ENCODE measurements around the gene MTMR10.

Gene MTMR10

DNA sequence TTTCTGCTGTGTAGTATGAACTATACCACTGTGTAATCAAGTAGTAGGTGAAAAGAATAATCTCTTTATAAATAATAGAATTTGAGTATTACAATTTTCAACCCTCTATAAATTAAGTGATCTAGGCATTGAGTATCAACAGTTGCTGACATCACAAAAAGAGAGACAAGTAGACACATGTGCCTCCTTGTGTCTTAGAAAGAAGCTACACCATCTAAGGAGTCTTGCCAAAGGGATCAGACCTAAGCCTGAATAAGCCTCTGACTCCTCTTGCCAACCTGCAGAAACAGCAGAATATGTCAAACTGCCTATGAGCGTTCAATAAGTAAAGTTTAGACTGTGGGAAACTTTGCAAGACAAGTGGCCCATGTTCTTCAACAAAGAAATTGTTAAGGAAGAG is 5.8 kb upstream of the MTMR10 start:
- TF ChIP-seq, protein P1, sequence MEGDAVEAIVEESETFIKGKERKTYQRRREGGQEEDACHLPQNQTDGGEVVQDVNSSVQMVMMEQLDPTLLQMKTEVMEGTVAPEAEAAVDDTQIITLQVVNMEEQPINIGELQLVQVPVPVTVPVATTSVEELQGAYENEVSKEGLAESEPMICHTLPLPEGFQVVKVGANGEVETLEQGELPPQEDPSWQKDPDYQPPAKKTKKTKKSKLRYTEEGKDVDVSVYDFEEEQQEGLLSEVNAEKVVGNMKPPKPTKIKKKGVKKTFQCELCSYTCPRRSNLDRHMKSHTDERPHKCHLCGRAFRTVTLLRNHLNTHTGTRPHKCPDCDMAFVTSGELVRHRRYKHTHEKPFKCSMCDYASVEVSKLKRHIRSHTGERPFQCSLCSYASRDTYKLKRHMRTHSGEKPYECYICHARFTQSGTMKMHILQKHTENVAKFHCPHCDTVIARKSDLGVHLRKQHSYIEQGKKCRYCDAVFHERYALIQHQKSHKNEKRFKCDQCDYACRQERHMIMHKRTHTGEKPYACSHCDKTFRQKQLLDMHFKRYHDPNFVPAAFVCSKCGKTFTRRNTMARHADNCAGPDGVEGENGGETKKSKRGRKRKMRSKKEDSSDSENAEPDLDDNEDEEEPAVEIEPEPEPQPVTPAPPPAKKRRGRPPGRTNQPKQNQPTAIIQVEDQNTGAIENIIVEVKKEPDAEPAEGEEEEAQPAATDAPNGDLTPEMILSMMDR (conservative IDR thresholded peaks at IDR 0.05): no peak
- no peak overlapping the region for H3K27ac ChIP-seq

- peak overlapping the region; percentile 94 for H3K27ac ChIP-seq
- TF ChIP-seq, protein P1 (conservative IDR thresholded peaks at IDR 0.05): no peak
Measured at GRCh38 chr15:30992249-30992864, 929 bp upstream of the MTMR10 start.

DNA sequence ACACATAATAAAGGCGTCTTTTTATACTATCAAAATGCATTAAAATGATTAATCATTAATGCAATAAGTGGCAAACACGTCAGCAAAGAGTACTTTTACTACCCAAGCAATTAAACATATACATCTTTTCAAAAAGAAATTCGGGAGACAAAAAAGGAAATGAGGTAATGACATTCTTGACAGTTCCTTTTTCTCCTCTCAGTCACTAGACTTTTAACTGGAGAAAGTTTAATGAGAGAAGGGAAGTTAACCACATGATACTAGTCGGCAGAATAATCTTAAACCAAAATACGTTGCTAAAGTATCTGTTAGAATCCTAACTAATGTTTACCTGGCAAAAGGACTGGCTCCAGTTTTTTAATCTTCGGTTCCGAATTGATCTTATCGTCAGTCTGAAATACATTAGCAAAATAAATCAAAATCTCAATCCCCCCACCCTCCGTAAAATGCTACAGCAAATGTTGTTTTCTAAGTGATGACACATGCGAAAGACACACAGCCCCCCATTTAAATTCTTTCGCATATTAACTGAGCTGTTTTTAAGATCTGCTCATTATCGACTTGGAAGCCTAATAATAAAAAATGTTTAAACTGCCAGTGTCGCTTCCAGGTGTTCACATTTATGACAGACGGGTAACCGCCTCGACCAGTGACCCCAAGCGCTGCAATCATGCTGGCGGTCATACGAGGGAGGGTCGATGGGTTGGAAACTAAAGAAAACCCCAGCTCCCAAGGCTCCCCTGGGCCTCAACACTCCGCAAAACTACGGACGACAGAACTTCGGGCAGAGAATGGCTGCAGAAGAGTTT is 778 bp downstream of the MTMR10 start:
- peak overlapping the region; percentile 94 for H3K27ac ChIP-seq
- TF ChIP-seq, protein P1 (conservative IDR thresholded peaks at IDR 0.05): no peak

GRCh38 chr15:30990036-30990435 is 1.4 kb downstream of the MTMR10 start:
- TF ChIP-seq, protein P1 (conservative IDR thresholded peaks at IDR 0.05): no peak
- peak overlapping the region; percentile 94 for H3K27ac ChIP-seq

DNA sequence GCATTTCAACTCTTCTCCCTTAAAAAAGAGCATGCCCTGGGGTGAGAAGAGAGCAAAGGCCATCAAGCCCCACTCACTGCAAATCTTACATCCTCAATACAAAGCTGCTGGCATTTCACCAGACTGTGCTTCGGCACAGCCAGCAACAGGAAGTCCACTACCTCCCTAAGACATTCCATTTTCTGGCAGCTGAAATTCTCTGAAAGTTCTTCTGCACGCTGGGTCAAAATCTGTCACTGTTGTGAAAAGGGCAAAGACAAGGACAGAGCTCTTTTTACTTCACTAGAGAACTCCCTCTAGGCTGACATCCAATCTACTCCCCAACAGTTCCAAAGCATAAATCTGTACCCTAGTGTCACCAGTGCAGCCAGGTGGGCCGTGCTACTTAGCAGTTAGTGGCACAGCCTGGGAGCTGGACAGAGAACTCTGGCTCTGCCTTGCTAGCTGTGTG is 6.3 kb downstream of the MTMR10 start:
- TF ChIP-seq, protein P1 (conservative IDR thresholded peaks at IDR 0.05): no peak
- peak overlapping the region; percentile 74 for H3K27ac ChIP-seq

DNA sequence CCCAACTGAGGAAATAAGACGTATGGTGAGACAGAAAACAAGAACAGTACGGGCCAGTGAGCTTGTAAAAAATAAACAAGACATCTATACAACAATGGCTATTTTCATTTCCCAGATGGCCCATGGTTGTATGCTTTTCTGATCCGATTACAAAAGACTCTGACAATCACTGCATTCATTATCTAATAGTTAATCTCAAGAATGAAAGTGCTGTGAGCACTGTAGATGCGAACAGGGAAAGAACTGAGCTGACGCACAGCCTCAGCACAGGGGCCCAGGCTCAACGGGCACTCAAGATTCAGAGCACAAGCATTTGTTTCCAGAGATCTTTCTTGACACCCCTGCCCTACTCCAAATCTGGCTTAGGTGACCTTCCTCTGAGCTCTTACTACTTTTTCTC is 6.9 kb downstream of the MTMR10 start:
- peak overlapping the region; percentile 74 for H3K27ac ChIP-seq
- TF ChIP-seq, protein P1 (conservative IDR thresholded peaks at IDR 0.05): no peak

GRCh38 chr15:30984118-30984517 is 7.3 kb downstream of the MTMR10 start:
- peak overlapping the region; percentile 74 for H3K27ac ChIP-seq
- TF ChIP-seq, protein P1 (conservative IDR thresholded peaks at IDR 0.05): no peak
